SK-N-MC (cell line): Measurements from ENCODE around the gene CIAO2B.

ENCODE experiments used
- EZH2 ChIP-seq: fragments of 200-600 bp; sonication (generic); IDR thresholded peaks from one replicate; pipeline ENCODE4 v1.6.1; 2017; ENCODE audit warnings: antibody characterized with exemption
- FOXP2 ChIP-seq: optimal IDR thresholded peaks from 2 replicates; pipeline ENCODE3; 2011; ENCODE audit warnings: mild to moderate bottlenecking, moderate library complexity; ENCODE audit not compliant: insufficient read depth; ENCODE audit errors: extremely low read length, control extremely low read depth
- POLR2AphosphoS5 ChIP-seq: IDR thresholded peaks from 2 replicates; pipeline ENCODE4 v1.6.1; 2012; ENCODE audit warnings: mild to moderate bottlenecking, low read depth, low read length, borderline replicate concordance

GRCh38 chr16:66932076-66932475, 2.1 kb downstream of the CIAO2B start:
- TF ChIP-seq POLR2AphosphoS5 (no peak), EZH2 (no peak), FOXP2 (no peak)
